ENCODE measurements around the gene OVCH1. TPM values are rescaled to one million over a fixed set of nuclear protein-coding genes. Genes with fewer than 3 reads are reported as not detected.

OVCH1 gene
- total RNA-seq, 1 experiment from 2014 or later: not detected

- Histone ChIP-seq H3K27ac (ENCODE audit: low read depth, low read length) (no peak overlapping the region), H3K79me2 (ENCODE audit: insufficient read depth, low read length) (no peaks in the 10 kb centered on the region), H3K36me3 (ENCODE audit: control insufficient read depth in 1 of 2, insufficient read depth in 2 of 2, low read length in 2 of 2) (no peaks in the 10 kb centered on the region), H4K20me1 (ENCODE audit: insufficient read depth) (no peaks in the 10 kb centered on the region), H3K9ac (ENCODE audit: low read length) (no peak overlapping the region), H3K9me2 (ENCODE audit: insufficient read depth) (no peaks in the 10 kb centered on the region), H3K27me3 (ENCODE audit: insufficient read depth, low read length) (no peaks in the 10 kb centered on the region), H3K4me2 (ENCODE audit: low read length) (no peak overlapping the region), H3K9me3 (ENCODE audit: control insufficient read depth in 1 of 2, insufficient read depth in 1 of 2, low read depth in 1 of 2, low read length in 2 of 2) (no peaks in the 10 kb centered on the region), H2AFZ (ENCODE audit: low read depth, low read length, poor library complexity, severe bottlenecking) (no peak overlapping the region), H3K4me3 (replicated peaks in 1 of 2; ENCODE audit: low read depth in 1 of 2, low read length in 2 of 2) (no peak overlapping the region), H3K4me1 (ENCODE audit: control insufficient read depth in 1 of 2, insufficient read depth in 2 of 2, low read length in 2 of 2) (no peaks in the 10 kb centered on the region)
- DNase-seq (ENCODE audit: low read depth, low spot score) (no peak), ATAC-seq (no peak)
- TF ChIP-seq TCF7L2 (IDR thresholded peaks at IDR 0.05; ENCODE audit: borderline replicate concordance, extremely low read depth, insufficient read depth, insufficient read length): no peak
- TF ChIP-seq MAX (IDR thresholded peaks at IDR 0.05): no peak
- TF ChIP-seq ZFX (IDR thresholded peaks at IDR 0.05): no peak
- no peak for TF ChIP-seq CBX3 (IDR thresholded peaks at IDR 0.05; ENCODE audit: low read depth)
- no peak for TF ChIP-seq SRF (IDR thresholded peaks at IDR 0.05; ENCODE audit: low read depth)
- TF ChIP-seq YY1 (IDR thresholded peaks at IDR 0.05; ENCODE audit: extremely low read depth, insufficient replicate concordance, low read depth, low read length): no peak
- no peak for TF ChIP-seq EGR1 (IDR thresholded peaks at IDR 0.05; ENCODE audit: low read depth)
- TF ChIP-seq CTCF (IDR thresholded peaks at IDR 0.05 in 2 of 3, conservative IDR thresholded peaks at IDR 0.05 in 1 of 3; ENCODE audit: borderline replicate concordance in 1 of 3, insufficient read depth in 1 of 3, low read depth in 2 of 3, low read length in 2 of 3): no peak
- TF ChIP-seq EZH2 (IDR thresholded peaks at IDR 0.05): no peak
- TF ChIP-seq POLR2A (IDR thresholded peaks at IDR 0.05; ENCODE audit: borderline replicate concordance, extremely low read depth, insufficient read depth, insufficient read length): no peak
- no peak for TF ChIP-seq SIN3A (IDR thresholded peaks at IDR 0.05; ENCODE audit: low read depth)
- TF ChIP-seq POLR2AphosphoS5 (IDR thresholded peaks at IDR 0.05; ENCODE audit: low read depth, low read length): no peak
- TF ChIP-seq ELF1 (IDR thresholded peaks at IDR 0.05; ENCODE audit: borderline replicate concordance, low read depth): no peak
- TF ChIP-seq SP1 (IDR thresholded peaks at IDR 0.05; ENCODE audit: low read depth): no peak
- no peak for TF ChIP-seq CEBPB (IDR thresholded peaks at IDR 0.05; ENCODE audit: low read depth)
- TF ChIP-seq ATF3 (IDR thresholded peaks at IDR 0.05): no peak
- no peak for TF ChIP-seq REST (IDR thresholded peaks at IDR 0.05; ENCODE audit: low read depth)
- BruUV-seq (replicated peaks): no TSS peak
- ChIA-PET CTCF (no interaction called here), RAD21 (ENCODE audit: low non-redundant PET in 1 of 2, low total read pairs in 2 of 2, uncharacterized antibody in 2 of 2, unreplicated experiment in 2 of 2) (no interaction called here), POLR2A (no interaction called here)
- intact Hi-C loops (cut with micrococcal nuclease): no loop called here
These were observed 50.1 kb downstream of the OVCH1 start for GRCh38 chr12:29447285-29447975.

Data from HCT116 (cell line).